IMR-90 (cell line): ENCODE results near the gene SOWAHB. TPM values are rescaled to one million over a fixed set of nuclear protein-coding genes. Genes with fewer than 3 reads are reported as not detected.

Experiments
- ATAC-seq: fragments of 200-7000 bp; cut with Tn5 transposase; 2 replicates; pipeline ENCODE4 v1.9.1; 2020; ENCODE audit warnings: low read depth, mild to moderate bottlenecking, moderate library complexity
- BruUV-seq: library from RNA; stranded (reverse); fragments of 400-500 nt; replicated peaks from 2 replicates; lab custom pipeline; 2021; lab: Mats Ljungman, UMichigan
- CTCF ChIA-PET: fragments of 300-600 bp; formaldehyde crosslinking; extraction: SDS; loops from one replicate; lab custom pipeline; 2021; ENCODE audit warnings: antibody characterized with exemption; lab: Yijun Ruan, JAX
- POLR2A ChIA-PET: fragments of 300-600 bp; sonication (Branson Sonifier 250); formaldehyde crosslinking; loops from one replicate; lab custom pipeline; 2022; ENCODE audit warnings: antibody characterized with exemption; ENCODE audit not compliant: unreplicated experiment; lab: Charles Lee
- DNase-seq: peaks from one replicate; pipeline ENCODE4 v3.0.0; 2013
- H2AFZ ChIP-seq: replicated peaks from 2 replicates; pipeline ENCODE3; 2013; ENCODE audit warnings: low read length, mild to moderate bottlenecking; ENCODE audit not compliant: poor library complexity
- H2AK5ac ChIP-seq: 2 replicates; pipeline ENCODE4 v1.6.1; 2013; ENCODE audit warnings: low read depth, low read length, inconsistent platforms
- H2AK9ac ChIP-seq: replicated peaks from 2 replicates; pipeline ENCODE3; 2013; ENCODE audit warnings: mild to moderate bottlenecking, low read depth, low read length, moderate library complexity; ENCODE audit not compliant: poor library complexity
- H2BK120ac ChIP-seq: 2 replicates; pipeline ENCODE4 v1.6.1; 2013; ENCODE audit warnings: low read depth, low read length, inconsistent platforms
- H2BK15ac ChIP-seq: 3 replicates; pipeline ENCODE4 v1.6.1; 2013; ENCODE audit warnings: low read depth, low read length, inconsistent platforms
- H2BK20ac ChIP-seq: 2 replicates; pipeline ENCODE4 v1.6.1; 2013; ENCODE audit warnings: low read depth, mild to moderate bottlenecking, inconsistent platforms, low read length, moderate library complexity
- H2BK5ac ChIP-seq: 2 replicates; pipeline ENCODE4 v1.6.1; 2013; ENCODE audit warnings: mild to moderate bottlenecking, low read depth, low read length, inconsistent platforms; ENCODE audit not compliant: poor library complexity, severe bottlenecking
- H3K14ac ChIP-seq: replicated peaks from 2 replicates; pipeline ENCODE4 v1.6.1; 2013; ENCODE audit warnings: low read depth, low read length, inconsistent platforms
- H3K18ac ChIP-seq: 2 replicates; pipeline ENCODE4 v1.6.1; 2013; ENCODE audit warnings: low read depth, low read length, control low read depth
- H3K23ac ChIP-seq: 2 replicates; pipeline ENCODE4 v1.6.1; 2013; ENCODE audit warnings: low read depth, low read length, inconsistent platforms
- H3K27ac ChIP-seq: 2 replicates; pipeline ENCODE4 v1.5.1; 2013; ENCODE audit warnings: mild to moderate bottlenecking, control low read depth, low read length; ENCODE audit not compliant: insufficient read depth
- H3K27me3 ChIP-seq: 2 replicates; pipeline ENCODE4 v1.6.1; 2013; ENCODE audit warnings: low read length; ENCODE audit not compliant: control insufficient read depth, insufficient read depth
- H3K36me3 ChIP-seq: 2 replicates; pipeline ENCODE4 v1.6.1; 2013; ENCODE audit warnings: low read length, mixed read lengths; ENCODE audit not compliant: control insufficient read depth, insufficient read depth
- H3K4ac ChIP-seq: 2 replicates; pipeline ENCODE4 v1.6.1; 2013; ENCODE audit warnings: low read depth, low read length, inconsistent platforms
- H3K4me1 ChIP-seq: 2 replicates; pipeline ENCODE4 v1.6.1; 2013; ENCODE audit warnings: low read length, mixed read lengths; ENCODE audit not compliant: control insufficient read depth, insufficient read depth
- H3K4me2 ChIP-seq: 2 replicates; pipeline ENCODE4 v1.6.1; 2013; ENCODE audit warnings: low read depth, mild to moderate bottlenecking, control low read depth, low read length, moderate library complexity
- H3K4me3 ChIP-seq: 2 replicates; pipeline ENCODE4 v1.5.1; 2013; ENCODE audit warnings: low read depth, mild to moderate bottlenecking, control low read depth, low read length, moderate library complexity; ENCODE audit not compliant: insufficient read depth
- H3K56ac ChIP-seq: 2 replicates; pipeline ENCODE4 v1.6.1; 2013; ENCODE audit warnings: low read length, inconsistent platforms; ENCODE audit not compliant: insufficient read depth; ENCODE audit errors: extremely low read depth
- H3K79me1 ChIP-seq, 2 experiments: 2 replicates each; pipeline ENCODE4 v1.6.1; 2013; ENCODE audit warnings: low read length in 2 of 2, inconsistent platforms in 1 of 2, low read depth in 1 of 2
- H3K9ac ChIP-seq: 2 replicates; pipeline ENCODE4 v1.6.1; 2013; ENCODE audit warnings: low read depth, low read length, control low read depth
- H3K9me1 ChIP-seq: 2 replicates; pipeline ENCODE4 v1.6.1; 2013; ENCODE audit warnings: low read length, inconsistent platforms; ENCODE audit not compliant: insufficient read depth
- H3K9me3 ChIP-seq: 2 replicates; pipeline ENCODE4 v1.6.1; 2013; ENCODE audit warnings: low read length; ENCODE audit not compliant: control insufficient read depth, insufficient read depth
- H4K20me1 ChIP-seq: 2 replicates; pipeline ENCODE4 v1.6.1; 2013; ENCODE audit warnings: low read length, inconsistent platforms; ENCODE audit not compliant: insufficient read depth
- H4K5ac ChIP-seq: 2 replicates; pipeline ENCODE4 v1.6.1; 2013; ENCODE audit warnings: mild to moderate bottlenecking, low read depth, low read length, control low read depth
- H4K8ac ChIP-seq, 2 experiments: 2 replicates each; pipeline ENCODE4 v1.6.1; 2013; ENCODE audit warnings: low read depth in 2 of 2, low read length in 2 of 2, control low read depth in 1 of 2, inconsistent platforms in 1 of 2
- H4K91ac ChIP-seq: 2 replicates; pipeline ENCODE4 v1.6.1; 2013; ENCODE audit warnings: low read depth, low read length, inconsistent platforms; ENCODE audit not compliant: insufficient read depth
- BHLHE40 ChIP-seq: fragments of 150-350 bp; IDR thresholded peaks from 2 replicates; pipeline ENCODE4 v1.6.1; 2016; ENCODE audit warnings: mild to moderate bottlenecking, low read depth, low read length
- CEBPB ChIP-seq: IDR thresholded peaks from 2 replicates; pipeline ENCODE4 v1.6.1; 2012; ENCODE audit warnings: low read depth, low read length, improper control_type of control experiment
- CHD1 ChIP-seq: IDR thresholded peaks from 2 replicates; pipeline ENCODE4 v1.6.1; 2012; ENCODE audit warnings: low read depth, low read length, improper control_type of control experiment
- MAFK ChIP-seq: IDR thresholded peaks from 2 replicates; pipeline ENCODE4 v1.6.1; 2012; ENCODE audit warnings: low read depth, low read length, improper control_type of control experiment
- MAZ ChIP-seq: IDR thresholded peaks from 2 replicates; pipeline ENCODE4 v1.6.1; 2012; ENCODE audit warnings: low read depth, mild to moderate bottlenecking, low read length, improper control_type of control experiment, moderate library complexity, borderline replicate concordance
- MXI1 ChIP-seq: IDR thresholded peaks from 2 replicates; pipeline ENCODE4 v1.6.1; 2012; ENCODE audit warnings: low read depth, mild to moderate bottlenecking, low read length, moderate library complexity, borderline replicate concordance
- NFE2L2 ChIP-seq: fragments of 150-350 bp; IDR thresholded peaks from 2 replicates; pipeline ENCODE4 v1.6.1; 2016; ENCODE audit warnings: low read depth, mild to moderate bottlenecking, low read length
- RAD21 ChIP-seq: IDR thresholded peaks from 2 replicates; pipeline ENCODE4 v1.6.1; 2012; ENCODE audit warnings: low read length, improper control_type of control experiment
- RCOR1 ChIP-seq: IDR thresholded peaks from 2 replicates; pipeline ENCODE4 v1.6.1; 2012; ENCODE audit warnings: mild to moderate bottlenecking, low read length, improper control_type of control experiment; ENCODE audit not compliant: insufficient replicate concordance
- RFX5 ChIP-seq: IDR thresholded peaks from 2 replicates; pipeline ENCODE4 v1.8.0; 2012; ENCODE audit warnings: low read depth, mild to moderate bottlenecking, low read length, moderate library complexity
- SMC3 ChIP-seq: fragments of 150-350 bp; IDR thresholded peaks from 2 replicates; pipeline ENCODE4 v1.6.1; 2016; ENCODE audit warnings: low read depth, mild to moderate bottlenecking, antibody characterized with exemption, low read length, moderate library complexity
- WGBS, 2 experiments: methylation state at CpG; one replicate each; pipeline versions ENCODE4 v1.1.5 to v1.1.7; 2013; ENCODE audit warnings: missing lambda C conversion rate in 2 of 2; ENCODE audit not compliant: insufficient read length in 1 of 2; ENCODE audit errors: extremely low coverage in 2 of 2; 5-methylcytosine and 5-hydroxymethylcytosine counted together
- dilution Hi-C: fragments of 300-500 bp; cut with HindIII; formaldehyde crosslinking; loops from one replicate; pipeline ENCODE4 v1.14.3; 2018; ENCODE audit warnings: low sequenced_read_pairs; ENCODE audit not compliant: unreplicated experiment
- in situ Hi-C: fragments of 300-500 bp; cut with MboI; formaldehyde crosslinking; loops from 3 replicates; pipeline ENCODE4 v1.14.3; 2019; ENCODE audit warnings: low sequenced_read_pairs, inconsistent platforms, mixed read lengths
- intact Hi-C: fragments of 100-400 bp; cut with micrococcal nuclease; formaldehyde crosslinking; loops from 2 replicates; pipeline ENCODE4 v1.10.0; 2022
- polyA plus RNA-seq, 3 experiments: library from polyadenylated mRNA; depleted of rRNA; stranded (reverse); fragments of >200 nt; gene quantifications; 2 replicates each; pipeline ENCODE4 v1.2.3, GENCODE V29; 2012; ENCODE audit warnings: low replicate concordance in 1 of 3
- total RNA-seq: library from RNA; depleted of rRNA; stranded (reverse); fragments of >200 nt; gene quantifications from 2 replicates; pipeline ENCODE4 v1.2.3, GENCODE V29; 2012
- TF ChIP-seq, protein P1 (sequence below): fragments of 150-350 bp; IDR thresholded peaks from 2 replicates; pipeline ENCODE4 v1.6.1; 2016; ENCODE audit warnings: low read depth, mild to moderate bottlenecking, low read length, moderate library complexity, borderline replicate concordance
- TF ChIP-seq, protein P2 (sequence below): fragments of 150-350 bp; IDR thresholded peaks from 2 replicates; pipeline ENCODE4 v1.6.1; 2017; ENCODE audit warnings: mild to moderate bottlenecking, antibody characterized with exemption, low read length, low read depth
- TF ChIP-seq, protein P3 (sequence below): conservative IDR thresholded peaks from 2 replicates; pipeline ENCODE4 v1.5.1; 2012; ENCODE audit warnings: mild to moderate bottlenecking, low read depth, low read length, improper control_type of control experiment

SOWAHB gene
- total and polyA plus RNA-seq, 2 of the 4 experiments (the other 2 are of a cell fraction), result not detected

DNA sequence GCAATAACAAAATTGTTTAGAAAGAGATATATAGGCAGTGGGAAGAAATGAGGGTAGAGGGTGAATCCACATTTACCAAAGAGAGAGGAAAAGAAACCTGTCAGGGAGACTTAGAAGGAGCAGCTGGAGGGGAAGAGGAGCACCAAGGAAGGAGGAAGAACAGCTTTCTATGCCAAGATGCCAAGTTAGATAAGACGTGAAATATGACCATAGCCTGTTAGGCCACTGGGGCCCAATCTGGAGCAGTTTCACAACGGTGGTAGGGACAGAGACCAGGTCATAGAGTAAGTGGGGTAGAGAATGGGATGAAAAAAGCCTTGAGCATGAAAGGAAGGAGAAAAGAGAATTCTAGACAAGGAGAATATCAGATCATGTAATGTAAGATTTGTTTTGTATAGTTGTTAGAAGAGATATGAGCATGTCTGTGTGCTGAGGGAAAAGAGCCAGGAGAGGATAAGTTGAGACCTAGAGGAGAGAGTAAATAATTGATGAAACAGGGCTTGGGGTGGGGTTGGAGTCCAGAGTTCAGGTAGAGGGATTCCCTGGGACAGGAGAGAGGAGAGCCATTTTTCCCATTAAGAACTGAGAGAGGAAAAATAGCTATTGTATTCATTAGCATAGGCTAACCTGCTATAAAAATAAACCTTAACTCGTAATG is 4.4 kb upstream of the SOWAHB start:
- WGBS, 2 experiments, result 56% methylated on average over 2 of the region's 3 CpGs; no CpG with 5 or more reads in 1 of the 2 experiments
- POLR2A ChIA-PET, result no interaction called here
- TF ChIP-seq, protein P1, sequence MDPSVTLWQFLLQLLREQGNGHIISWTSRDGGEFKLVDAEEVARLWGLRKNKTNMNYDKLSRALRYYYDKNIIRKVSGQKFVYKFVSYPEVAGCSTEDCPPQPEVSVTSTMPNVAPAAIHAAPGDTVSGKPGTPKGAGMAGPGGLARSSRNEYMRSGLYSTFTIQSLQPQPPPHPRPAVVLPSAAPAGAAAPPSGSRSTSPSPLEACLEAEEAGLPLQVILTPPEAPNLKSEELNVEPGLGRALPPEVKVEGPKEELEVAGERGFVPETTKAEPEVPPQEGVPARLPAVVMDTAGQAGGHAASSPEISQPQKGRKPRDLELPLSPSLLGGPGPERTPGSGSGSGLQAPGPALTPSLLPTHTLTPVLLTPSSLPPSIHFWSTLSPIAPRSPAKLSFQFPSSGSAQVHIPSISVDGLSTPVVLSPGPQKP, result no peak
- TF ChIP-seq RFX5 (no peak), RCOR1 (no peak), MXI1 (no peak), MAZ (no peak), MAFK (no peak), NFE2L2 (no peak), CEBPB (no peak), BHLHE40 (no peak), SMC3 (no peak), RAD21 (no peak), CHD1 (no peak)
- TF ChIP-seq, protein P2, sequence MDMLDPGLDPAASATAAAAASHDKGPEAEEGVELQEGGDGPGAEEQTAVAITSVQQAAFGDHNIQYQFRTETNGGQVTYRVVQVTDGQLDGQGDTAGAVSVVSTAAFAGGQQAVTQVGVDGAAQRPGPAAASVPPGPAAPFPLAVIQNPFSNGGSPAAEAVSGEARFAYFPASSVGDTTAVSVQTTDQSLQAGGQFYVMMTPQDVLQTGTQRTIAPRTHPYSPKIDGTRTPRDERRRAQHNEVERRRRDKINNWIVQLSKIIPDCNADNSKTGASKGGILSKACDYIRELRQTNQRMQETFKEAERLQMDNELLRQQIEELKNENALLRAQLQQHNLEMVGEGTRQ, result no peak
- TF ChIP-seq, protein P3, sequence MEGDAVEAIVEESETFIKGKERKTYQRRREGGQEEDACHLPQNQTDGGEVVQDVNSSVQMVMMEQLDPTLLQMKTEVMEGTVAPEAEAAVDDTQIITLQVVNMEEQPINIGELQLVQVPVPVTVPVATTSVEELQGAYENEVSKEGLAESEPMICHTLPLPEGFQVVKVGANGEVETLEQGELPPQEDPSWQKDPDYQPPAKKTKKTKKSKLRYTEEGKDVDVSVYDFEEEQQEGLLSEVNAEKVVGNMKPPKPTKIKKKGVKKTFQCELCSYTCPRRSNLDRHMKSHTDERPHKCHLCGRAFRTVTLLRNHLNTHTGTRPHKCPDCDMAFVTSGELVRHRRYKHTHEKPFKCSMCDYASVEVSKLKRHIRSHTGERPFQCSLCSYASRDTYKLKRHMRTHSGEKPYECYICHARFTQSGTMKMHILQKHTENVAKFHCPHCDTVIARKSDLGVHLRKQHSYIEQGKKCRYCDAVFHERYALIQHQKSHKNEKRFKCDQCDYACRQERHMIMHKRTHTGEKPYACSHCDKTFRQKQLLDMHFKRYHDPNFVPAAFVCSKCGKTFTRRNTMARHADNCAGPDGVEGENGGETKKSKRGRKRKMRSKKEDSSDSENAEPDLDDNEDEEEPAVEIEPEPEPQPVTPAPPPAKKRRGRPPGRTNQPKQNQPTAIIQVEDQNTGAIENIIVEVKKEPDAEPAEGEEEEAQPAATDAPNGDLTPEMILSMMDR, result no peak
- Histone ChIP-seq H3K14ac (no peak overlapping the region), H4K5ac (no peak overlapping the region), H3K36me3 (no peaks in the 10 kb centered on the region), H3K27me3 (peaks cover 19% of the 10 kb centered on the region), H2BK15ac (no peak overlapping the region), H3K4me1 (peaks cover 7% of the 10 kb centered on the region), H4K91ac (no peak overlapping the region), H3K27ac (no peak overlapping the region), H3K23ac (no peak overlapping the region; the same call in 1 of the 2 replicates), H3K9ac (no peak overlapping the region), H3K56ac (no peak overlapping the region), H4K20me1 (no peaks in the 10 kb centered on the region), H3K9me1 (no peaks in the 10 kb centered on the region), H2AK9ac (no peak overlapping the region), H3K4me3 (no peak overlapping the region), H3K9me3 (no peaks in the 10 kb centered on the region; the same call in 1 of the 2 replicates), H2BK5ac (no peak overlapping the region), H3K18ac (no peak overlapping the region), H3K79me1 (no peaks in the 10 kb centered on the region), H4K8ac (no peak overlapping the region), H3K4me2 (no peak overlapping the region), H2AFZ (no peak overlapping the region), H2BK20ac (no peak overlapping the region), H2AK5ac (no peak overlapping the region), H3K4ac (no peak overlapping the region), H2BK120ac (no peak overlapping the region)
- intact Hi-C loops (no loop called here), dilution Hi-C loops (no loop called here), in situ Hi-C loops (no loop called here)
- CTCF ChIA-PET, result no interaction called here
- BruUV-seq, result no TSS peak
- DNase-seq (no peak), ATAC-seq (no peak)
